ENCODE measurements around the gene NELFA. TPM values are rescaled to one million over a fixed set of nuclear protein-coding genes. Genes with fewer than 3 reads are reported as not detected.

NELFA gene
- total and polyA plus RNA-seq, 2 of the 13 experiments (the other 11 are each of a cell fraction or from before 2014, with no cell fraction given) = 13.3 to 18.5 TPM

DNA sequence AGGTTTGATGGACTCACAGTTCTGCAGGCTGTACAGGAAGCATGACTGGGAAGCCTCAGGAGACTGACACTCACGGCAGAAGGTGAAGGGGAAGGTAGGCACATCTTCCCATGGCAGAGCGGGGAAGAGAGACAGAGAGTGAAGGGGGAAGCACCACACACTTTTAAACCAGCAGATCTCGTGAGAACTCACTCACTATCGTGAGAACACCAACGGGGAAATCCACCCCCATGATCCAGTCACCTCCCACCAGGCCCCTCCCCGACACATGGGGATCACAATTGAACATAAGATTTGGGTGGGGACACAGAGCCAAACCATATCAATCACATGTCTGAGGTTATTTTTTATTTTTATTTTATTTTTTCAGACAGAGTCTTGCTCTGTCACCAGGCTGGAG lies 45.4 kb upstream of the NELFA start:
- intact Hi-C loops (cut with micrococcal nuclease; ENCODE audit: unreplicated experiment) (no loop called here), in situ Hi-C loops (cut with HindIII; ENCODE audit: extremely low pct_ligation_motif_present, low pct_unique_long_range_greater_than_20kb) (no loop called here)
- DNase-seq (ENCODE audit: low spot score) (no peak), ATAC-seq (no peak), FAIRE-seq (no peak)
- Histone ChIP-seq H3K9me3 (ENCODE audit: low read length) (no peaks in the 10 kb centered on the region), H4K20me1 (ENCODE audit: insufficient read depth, low read length) (no peaks in the 10 kb centered on the region), H3K27me3 (ENCODE audit: control insufficient read depth in 1 of 2, insufficient read depth in 2 of 2, low read length in 2 of 2) (peaks cover 0 to 22% of the 10 kb centered on the region in 2 experiments; a peak in 4 of 5 replicates), H3K4me3 (replicated peaks in 1 of 3; ENCODE audit: insufficient read depth in 1 of 3, low read depth in 2 of 3, low read length in 3 of 3) (no peak overlapping the region), H3K4me2 (ENCODE audit: low read depth, low read length) (no peak overlapping the region), H3K36me3 (replicated peaks in 1 of 2; ENCODE audit: control insufficient read depth in 1 of 2, insufficient read depth in 2 of 2, low read length in 2 of 2) (no peaks in the 10 kb centered on the region), H3K27ac (ENCODE audit: extremely low read length, insufficient read depth, low read length) (no peak overlapping the region), H3K4me1 (ENCODE audit: insufficient read depth, low read length) (no peaks in the 10 kb centered on the region), H2AFZ (ENCODE audit: low read length) (no peak overlapping the region), H3K9ac (ENCODE audit: insufficient read depth, low read depth, low read length) (no peak overlapping the region), H3K79me2 (ENCODE audit: insufficient read depth, low read length) (no peaks in the 10 kb centered on the region)
- TF ChIP-seq TSC22D2 (CRISPR knock-in tag; IDR thresholded peaks at IDR 0.05; ENCODE audit: borderline replicate concordance) (no peak), CHD2 (IDR thresholded peaks at IDR 0.05; ENCODE audit: low read depth, low read length) (peak; percentile 57; the same call in 1 of the 2 replicates), HOXA9 (CRISPR knock-in tag; IDR thresholded peaks at IDR 0.05; ENCODE audit: borderline replicate concordance) (no peak), HOXD1 (CRISPR knock-in tag; IDR thresholded peaks at IDR 0.05) (no peak)
- ChIA-PET CTCF (ENCODE audit: low intra/inter-chr PET ratio, low total read pairs) (no interaction called here), POLR2A (no interaction called here)
- BruUV-seq (replicated peaks) = no TSS peak
- 46% methylated on average over 6 of the region's 6 CpGs for WGBS (ENCODE audit: low lambda C conversion rate)

DNA sequence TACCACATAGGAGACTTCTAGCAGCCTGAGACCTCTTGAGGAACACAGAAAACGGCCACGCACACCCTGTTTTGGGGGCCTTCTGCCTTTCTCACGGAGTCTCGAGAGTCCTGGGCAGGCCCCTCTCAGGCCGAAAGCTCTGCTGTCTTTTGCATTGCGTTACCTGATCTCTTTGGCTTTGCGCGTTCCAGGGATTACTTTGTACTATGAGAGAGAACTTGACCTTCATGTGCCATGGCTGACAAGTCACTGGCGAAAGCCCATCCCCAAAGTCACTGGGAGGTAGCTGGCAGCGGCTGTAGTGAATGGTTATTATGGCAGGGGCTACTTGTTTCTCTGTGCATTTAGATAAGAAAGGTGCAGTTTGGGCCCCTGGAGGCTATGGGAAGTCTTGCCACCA lies 42.3 kb upstream of the NELFA start:
- ChIA-PET POLR2A (no interaction called here), CTCF (ENCODE audit: low intra/inter-chr PET ratio, low total read pairs) (no interaction called here)
- DNase-seq (ENCODE audit: low spot score) (no peak), ATAC-seq (no peak), FAIRE-seq (no peak)
- H3K4me1 ChIP-seq (ENCODE audit: insufficient read depth, low read length) = no peaks in the 10 kb centered on the region
- no peak overlapping the region for H3K4me3 ChIP-seq (replicated peaks in 1 of 3; ENCODE audit: insufficient read depth in 1 of 3, low read depth in 2 of 3, low read length in 3 of 3)
- 56% methylated on average over 10 of the region's 10 CpGs for WGBS (ENCODE audit: low lambda C conversion rate)
- no peak overlapping the region for H3K9ac ChIP-seq (ENCODE audit: insufficient read depth, low read depth, low read length)
- H3K27ac ChIP-seq (ENCODE audit: extremely low read length, insufficient read depth, low read length) = no peak overlapping the region
- TF ChIP-seq ZNF20 (CRISPR knock-in tag; IDR thresholded peaks at IDR 0.05) (no peak), ELF4 (CRISPR knock-in tag; IDR thresholded peaks at IDR 0.05; ENCODE audit: borderline replicate concordance) (no peak), TBP (CRISPR knock-in tag; IDR thresholded peaks at IDR 0.05) (no peak), ZNF496 (CRISPR knock-in tag; IDR thresholded peaks at IDR 0.05; ENCODE audit: insufficient replicate concordance) (no peak), ZNF563 (CRISPR knock-in tag; IDR thresholded peaks at IDR 0.05) (no peak), SIX4 (CRISPR knock-in tag; IDR thresholded peaks at IDR 0.05) (no peak), ZNF354B (CRISPR knock-in tag; IDR thresholded peaks at IDR 0.05) (no peak), ZBTB3 (CRISPR knock-in tag; IDR thresholded peaks at IDR 0.05; ENCODE audit: borderline replicate concordance, low read depth) (no peak), MAZ (IDR thresholded peaks at IDR 0.05; ENCODE audit: borderline replicate concordance, low read depth, low read length) (no peak), MAZ (CRISPR knock-in tag; IDR thresholded peaks at IDR 0.05; ENCODE audit: low read depth) (no peak)
- TF ChIP-seq, protein P1, sequence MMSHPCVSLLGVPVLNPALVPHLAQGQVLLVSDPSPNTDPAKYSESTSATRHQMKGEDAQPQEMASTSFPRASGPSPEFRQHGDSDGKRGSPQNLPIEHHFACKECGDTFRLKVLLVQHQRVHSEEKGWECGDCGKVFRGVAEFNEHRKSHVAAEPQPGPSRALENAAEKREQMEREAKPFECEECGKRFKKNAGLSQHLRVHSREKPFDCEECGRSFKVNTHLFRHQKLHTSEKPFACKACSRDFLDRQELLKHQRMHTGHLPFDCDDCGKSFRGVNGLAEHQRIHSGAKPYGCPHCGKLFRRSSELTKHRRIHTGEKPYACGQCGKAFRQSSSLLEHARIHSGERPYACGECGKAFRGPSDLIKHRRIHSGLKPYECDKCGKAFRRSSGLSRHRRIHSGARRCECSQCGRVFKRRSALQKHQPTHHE (CRISPR knock-in tag; IDR thresholded peaks at IDR 0.05; ENCODE audit: borderline replicate concordance) = no peak
- no peak overlapping the region for H3K4me2 ChIP-seq (ENCODE audit: low read depth, low read length)
- no TSS peak for BruUV-seq (replicated peaks)
- intact Hi-C loops (cut with micrococcal nuclease; ENCODE audit: unreplicated experiment) (no loop called here), in situ Hi-C loops (cut with HindIII; ENCODE audit: extremely low pct_ligation_motif_present, low pct_unique_long_range_greater_than_20kb) (no loop called here)
- no peaks in the 10 kb centered on the region for H4K20me1 ChIP-seq (ENCODE audit: insufficient read depth, low read length)
- H3K79me2 ChIP-seq (ENCODE audit: insufficient read depth, low read length) = no peaks in the 10 kb centered on the region
- H3K9me3 ChIP-seq (ENCODE audit: low read length) = no peaks in the 10 kb centered on the region
- no peak overlapping the region for H2AFZ ChIP-seq (ENCODE audit: low read length)
- peaks cover 1 to 20% of the 10 kb centered on the region in 2 experiments; a peak in 3 of 5 replicates for H3K27me3 ChIP-seq (ENCODE audit: control insufficient read depth in 1 of 2, insufficient read depth in 2 of 2, low read length in 2 of 2)
- no peaks in the 10 kb centered on the region for H3K36me3 ChIP-seq (replicated peaks in 1 of 2; ENCODE audit: control insufficient read depth in 1 of 2, insufficient read depth in 2 of 2, low read length in 2 of 2)
